HG02571 (cell line): ENCODE data around the gene MYBL2.
"Not testable (repeated sequence)": the region's sequence is repeated elsewhere in the genome, so short reads cannot be mapped to it uniquely, and the experiment has no call there.

Experiments
- ATAC-seq: cut with Tn5 transposase; IDR thresholded peaks from one replicate; pipeline ENCODE4 v1.9.1; 2021; ENCODE audit warnings: mild to moderate bottlenecking, moderate library complexity; ENCODE audit not compliant: unreplicated experiment

The MYBL2 gene

DNA sequence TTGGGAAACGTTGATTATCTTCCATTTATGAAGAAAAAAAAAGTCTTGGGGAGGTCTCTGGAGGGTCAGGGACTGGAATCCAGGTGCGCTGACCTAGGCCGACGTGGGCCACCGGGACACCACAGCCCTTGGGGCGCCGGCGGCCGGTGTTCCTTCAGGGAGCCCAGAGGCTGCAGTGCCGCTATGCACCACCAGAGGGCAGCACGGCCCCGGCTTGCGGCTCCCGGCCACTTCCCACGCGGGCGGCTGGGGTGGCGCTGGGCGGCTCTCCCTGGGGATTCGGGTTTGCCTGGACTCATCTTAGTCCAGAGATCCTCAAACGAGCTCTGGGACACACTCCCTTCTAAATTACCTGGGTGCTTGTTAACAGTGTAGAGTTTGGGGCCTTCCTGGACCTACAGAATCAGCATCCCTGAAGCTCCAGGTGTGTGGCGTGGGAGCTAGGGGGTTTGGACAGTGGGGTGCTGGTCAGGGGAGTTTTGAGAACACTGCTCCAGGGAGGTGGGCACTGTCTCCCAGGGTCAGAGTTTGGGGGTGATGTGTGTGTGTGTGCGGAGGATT, 82.9 kb downstream of the MYBL2 start:
- no peak for ATAC-seq

DNA sequence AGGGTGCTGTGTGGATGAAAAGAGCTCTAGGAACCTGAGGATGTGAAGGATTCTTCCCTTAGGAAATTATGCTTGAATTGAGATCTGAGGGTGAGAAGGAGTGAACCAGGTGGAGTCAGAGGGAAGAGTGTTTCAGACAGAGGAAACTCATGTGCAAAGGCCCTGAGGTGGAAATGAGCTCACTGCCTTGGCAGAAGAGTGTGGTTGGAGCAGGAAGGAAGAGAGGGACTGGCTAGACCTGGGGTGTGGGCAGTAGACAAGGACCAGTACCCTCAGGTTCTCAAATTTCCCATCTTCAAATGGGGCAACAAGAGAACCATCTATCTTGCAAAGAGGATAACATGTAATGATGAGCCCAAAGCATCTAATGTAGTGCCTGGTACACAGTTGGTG, 83.9 kb downstream of the MYBL2 start:
- no peak for ATAC-seq

DNA sequence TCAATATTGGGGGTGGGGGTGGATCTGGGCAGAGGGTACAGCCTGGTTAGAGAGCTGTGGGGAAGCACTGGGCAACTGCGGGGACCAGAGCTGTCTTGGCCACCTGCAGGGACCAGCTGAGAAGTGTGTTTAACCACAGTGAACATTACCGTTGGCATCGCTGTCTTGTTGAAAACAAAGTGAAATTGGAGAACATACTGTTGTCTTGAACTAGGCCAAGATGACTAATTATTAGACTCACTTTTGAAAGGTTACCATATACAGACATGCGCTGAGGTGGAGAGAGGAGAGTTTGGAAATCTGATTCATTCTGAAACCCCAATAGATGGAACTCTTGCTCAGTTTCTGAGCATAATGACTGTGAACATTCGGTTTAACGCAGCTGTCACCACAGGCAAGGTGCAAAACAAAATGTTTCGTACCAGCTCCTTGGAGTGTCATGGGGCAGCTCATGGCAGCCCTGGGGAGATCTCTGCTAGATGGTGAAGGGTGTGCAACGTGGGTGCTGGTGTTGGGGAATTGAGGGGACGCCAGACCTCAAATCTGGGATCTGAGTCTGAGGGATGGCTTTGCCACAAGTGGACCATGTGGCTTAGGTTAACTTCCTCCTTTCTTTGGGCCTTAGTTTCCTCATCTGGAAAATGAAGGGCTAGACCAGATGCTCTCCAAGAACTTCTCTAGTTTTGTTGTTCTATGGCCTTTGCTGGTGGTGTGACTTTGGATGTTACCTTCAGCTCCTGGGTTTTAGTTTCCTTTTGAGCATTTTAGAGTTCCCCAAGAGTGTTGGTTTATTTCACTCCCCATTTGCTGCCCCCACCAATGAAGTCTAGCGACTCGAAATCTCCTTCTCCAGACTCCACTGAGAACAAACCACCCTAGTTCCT, 84.5 kb downstream of the MYBL2 start:
- ATAC-seq, result peak; percentile 71

DNA sequence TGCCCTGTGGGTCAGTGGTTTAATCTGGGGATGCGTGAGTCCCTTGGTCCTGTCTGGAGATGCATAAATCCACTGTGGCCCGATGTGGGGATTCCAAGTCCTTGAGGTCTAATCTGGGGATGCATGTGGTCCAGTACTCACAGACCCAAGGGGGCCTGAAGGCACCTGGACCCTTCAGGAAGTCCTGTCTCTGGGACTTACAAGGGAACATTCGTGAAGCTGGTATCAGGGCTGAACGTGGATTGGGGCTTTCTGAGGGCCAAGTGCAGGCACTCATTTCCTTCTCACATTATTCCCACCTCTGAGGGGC, 85.1 kb downstream of the MYBL2 start:
- no peak for ATAC-seq

DNA sequence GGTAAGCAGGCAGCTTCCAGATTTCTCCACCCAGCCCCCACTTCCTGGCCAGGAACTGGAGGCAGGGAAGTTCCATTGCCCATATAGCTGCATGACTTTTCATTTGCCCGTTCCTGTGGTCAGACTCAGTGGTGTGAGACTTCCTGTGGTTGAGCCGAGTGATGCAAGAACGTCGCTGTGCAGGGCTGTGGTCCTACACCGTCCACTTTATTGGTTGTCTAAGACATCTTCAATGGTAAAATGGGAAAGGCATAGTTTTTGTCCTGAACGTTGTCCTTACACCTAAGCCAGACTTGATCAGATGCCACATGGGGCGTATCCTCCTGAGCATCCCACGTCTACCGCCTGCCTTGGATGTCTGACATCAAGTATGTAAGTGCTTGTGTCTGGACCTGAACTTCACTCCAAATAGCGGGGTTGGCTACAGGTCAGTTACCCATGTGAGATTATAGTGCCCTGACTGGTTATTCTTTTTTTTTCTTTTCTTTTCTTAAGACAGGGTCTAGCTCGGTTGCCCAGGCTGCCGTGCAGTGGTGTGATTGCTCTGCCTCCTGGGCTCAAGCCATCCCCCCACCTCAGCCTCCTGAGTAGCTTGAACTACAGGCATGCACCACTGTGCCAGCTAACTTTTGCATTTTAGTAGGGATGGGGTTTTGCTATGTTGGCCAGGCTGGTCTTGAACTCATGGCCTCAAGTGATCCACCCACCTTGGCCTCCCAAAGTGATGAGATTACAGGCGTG, 85.8 kb downstream of the MYBL2 start:
- ATAC-seq, result peak; percentile 44

DNA sequence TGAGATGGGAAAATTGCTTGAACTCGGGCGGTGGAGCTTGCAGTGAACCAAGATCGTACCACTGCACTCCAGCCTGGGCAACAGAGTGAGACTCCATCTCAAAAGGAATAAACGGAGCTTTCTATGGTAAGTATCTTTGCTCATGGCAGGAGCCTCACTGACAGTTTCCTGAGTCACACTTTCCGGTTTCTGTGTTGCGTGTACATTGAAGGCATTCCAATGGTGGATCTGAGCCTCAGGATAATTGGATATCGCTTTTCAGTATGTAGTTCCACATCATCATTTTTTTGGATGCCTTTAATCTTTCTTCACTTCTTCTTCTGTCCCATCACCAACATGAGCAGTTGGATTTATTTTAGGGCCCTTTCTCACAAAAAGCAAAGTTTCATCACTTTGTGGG, 88.5 kb downstream of the MYBL2 start:
- ATAC-seq, result no peak

DNA sequence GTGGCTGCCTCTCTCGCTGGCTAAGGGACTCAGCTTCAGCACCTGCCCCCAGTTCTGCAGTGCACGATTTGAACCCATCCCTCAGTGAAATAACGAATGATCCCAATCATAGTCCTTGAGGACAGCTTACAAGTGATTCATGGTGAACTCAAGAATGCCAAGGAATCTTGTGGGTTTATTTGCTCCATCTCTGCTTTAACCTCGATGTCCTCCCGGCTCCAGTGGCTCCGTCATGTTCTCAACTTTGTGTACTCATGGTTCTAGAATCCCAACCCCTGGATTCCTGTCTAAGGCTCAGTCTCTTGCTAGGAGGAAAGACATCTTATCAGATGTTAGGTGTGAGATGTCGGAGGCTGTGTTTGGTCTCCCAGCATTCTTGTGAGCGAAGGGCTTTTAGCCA, 88.9 kb downstream of the MYBL2 start:
- ATAC-seq, result no peak

DNA sequence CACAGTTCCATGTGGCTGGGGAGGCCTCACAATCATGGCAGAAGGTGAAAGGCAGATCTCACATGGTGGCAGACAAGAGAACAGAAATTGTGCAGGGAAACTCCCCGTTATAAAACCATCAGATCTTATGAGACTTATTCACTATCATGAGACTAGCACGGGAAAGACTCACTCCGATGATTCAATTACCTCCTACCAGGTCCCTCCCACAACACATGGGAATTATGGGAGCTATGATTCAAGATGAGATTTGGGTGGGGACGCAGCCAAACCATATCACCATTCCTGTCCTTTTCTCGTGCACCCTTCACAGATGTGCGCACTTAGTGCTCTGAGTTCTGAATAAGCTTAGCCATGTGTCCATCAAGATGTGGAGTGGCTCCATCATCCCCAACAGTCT, 91.0 kb downstream of the MYBL2 start:
- not testable (repeated sequence) for ATAC-seq

DNA sequence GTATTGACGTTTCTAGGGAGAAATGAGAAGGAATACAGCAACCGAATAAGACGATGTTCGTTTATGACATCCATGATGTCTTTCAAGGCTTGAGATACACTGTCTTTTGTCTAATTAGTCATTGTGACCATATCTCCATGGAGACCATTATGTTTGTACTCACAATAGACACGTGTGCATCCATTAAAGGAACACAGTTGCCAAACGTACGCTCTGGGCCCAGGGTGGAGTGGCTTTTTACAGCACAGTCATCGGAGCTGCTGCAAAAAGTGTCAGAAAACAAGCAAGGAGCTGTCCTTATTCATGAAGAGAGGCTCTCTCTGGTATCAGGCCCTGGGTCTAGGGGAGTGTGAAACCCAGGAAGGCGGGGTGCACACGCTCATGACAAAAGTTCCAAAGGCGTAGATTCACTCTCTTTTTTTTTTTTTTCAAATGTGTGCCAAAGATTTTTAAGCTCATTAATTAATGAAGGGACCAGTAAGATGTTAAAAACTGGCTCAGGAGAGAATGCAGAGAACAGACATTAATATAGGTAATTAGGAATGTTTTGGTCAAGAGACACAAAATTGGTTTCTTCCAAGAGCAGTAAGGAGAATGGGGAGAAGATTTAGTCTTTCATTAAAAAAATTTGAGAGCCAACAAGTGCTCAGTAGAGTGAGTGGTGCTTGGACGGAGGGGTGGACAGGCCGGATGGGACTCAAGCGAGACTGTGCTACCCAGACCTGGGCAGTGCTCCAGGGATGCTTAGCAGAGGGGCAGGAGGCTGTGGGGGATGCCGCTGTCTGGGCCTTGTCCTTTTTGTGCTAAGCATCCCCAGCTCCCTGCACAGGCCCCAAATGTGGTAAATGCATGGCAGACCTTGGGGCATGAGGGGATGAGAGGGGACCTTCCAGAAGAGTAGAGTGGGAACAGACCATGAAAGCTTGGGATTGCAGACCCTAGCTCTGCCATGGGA, 94.7 kb downstream of the MYBL2 start:
- ATAC-seq, result no peak

DNA sequence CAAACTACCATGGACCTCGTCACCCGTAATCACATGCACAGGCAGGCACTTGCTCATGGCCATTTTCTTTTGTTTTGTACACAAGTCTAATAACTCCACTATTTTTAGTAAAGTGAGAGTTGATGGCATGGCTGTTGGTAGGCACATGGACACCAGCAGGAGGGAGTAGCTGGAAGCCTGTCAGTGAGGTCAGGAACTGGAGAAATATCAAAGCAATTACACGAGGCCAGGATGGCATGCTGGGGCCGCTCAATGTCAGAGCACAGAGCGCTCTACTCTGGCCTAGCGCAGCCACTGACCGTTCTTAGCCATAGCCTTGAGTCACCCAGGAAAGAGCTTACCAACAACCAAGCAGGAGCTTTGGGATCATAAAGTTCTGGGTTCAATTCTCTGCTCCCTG, 96.0 kb downstream of the MYBL2 start:
- ATAC-seq, result no peak

DNA sequence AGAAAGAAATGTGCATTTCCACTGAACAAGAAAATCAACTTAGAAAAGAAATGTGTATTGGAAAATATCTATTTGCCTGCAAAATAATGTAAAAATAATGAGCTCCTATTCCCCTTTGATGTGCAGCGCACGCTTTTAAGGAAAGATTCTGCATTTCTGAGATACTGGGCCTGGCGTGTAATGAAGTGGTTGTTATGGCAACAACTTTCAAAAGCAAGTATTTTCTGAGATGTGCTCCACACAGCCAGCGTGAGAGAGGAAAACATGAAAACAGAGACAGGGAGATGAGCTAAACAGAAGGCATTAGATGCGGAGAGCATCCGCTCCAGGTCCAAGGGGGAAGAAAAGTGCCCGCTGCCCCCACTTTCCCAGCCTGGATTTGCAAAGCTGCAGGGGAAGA, 99.0 kb downstream of the MYBL2 start:
- no peak for ATAC-seq
